IPS DF 19.7 (cell line): ENCODE data around the gene ACTR5.
"Not testable (repeated sequence)": the region's sequence is repeated elsewhere in the genome, so short reads cannot be mapped to it uniquely, and the experiment has no call there.

ENCODE experiments used
- DNase-seq: peaks from one replicate; pipeline ENCODE4 v3.0.0-alpha.2; 2013; ENCODE audit warnings: low read depth, low spot score

ACTR5 gene

DNA sequence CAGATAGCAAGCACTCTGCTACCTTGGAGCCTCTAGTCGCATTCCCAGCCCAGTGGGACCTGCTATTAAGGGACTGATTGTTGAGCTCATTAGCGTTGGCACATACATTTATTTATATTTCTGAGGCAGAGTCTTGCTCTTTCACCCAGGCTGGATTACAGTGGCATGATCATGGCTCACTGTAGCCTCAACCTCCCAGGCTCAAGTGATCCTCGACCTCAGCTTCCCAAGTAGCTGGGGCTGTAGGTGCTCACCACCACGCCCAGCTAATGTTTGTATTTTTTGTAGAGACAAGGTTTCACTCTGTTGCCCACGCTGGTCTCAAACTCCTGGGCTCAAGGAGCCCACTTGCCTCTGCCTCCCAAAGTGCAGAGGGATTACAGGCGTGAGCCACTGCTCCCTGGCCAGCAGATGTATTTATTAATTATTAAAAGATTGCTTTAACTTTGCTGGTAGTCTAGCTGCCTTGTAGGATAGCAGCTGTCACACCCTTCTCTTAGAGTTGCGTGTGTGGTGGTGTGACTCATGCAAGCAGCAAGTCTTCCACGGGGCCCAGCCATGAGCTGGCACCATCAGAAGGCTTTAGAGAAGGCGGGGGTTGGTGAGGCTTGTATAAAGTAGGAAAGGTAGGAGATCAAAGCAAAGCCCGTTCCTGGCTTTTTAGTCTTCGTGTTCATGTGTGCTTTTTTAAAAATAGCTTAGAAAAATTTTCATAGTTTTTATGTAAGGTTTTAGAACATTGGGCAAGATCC is 16.5 kb downstream of the ACTR5 start:
- no peak for DNase-seq

DNA sequence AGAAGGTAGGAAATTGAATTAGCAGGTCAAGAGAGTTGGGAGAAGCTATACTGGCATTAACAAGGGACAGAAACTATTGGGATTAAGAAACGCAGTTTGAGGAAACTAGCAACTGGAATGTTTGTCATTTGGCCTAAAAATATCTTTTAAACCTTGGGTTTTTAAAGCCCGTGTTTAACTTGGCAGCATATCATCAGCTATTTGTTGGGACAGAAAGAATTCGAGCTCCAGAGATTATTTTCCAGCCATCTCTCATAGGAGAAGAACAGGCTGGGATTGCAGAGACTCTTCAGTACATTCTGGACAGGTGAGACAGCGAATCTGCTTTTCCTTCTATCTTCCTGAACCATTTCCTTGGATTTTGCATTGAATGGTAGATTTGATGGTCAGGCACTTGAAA is 17.8 kb downstream of the ACTR5 start:
- DNase-seq: no peak

DNA sequence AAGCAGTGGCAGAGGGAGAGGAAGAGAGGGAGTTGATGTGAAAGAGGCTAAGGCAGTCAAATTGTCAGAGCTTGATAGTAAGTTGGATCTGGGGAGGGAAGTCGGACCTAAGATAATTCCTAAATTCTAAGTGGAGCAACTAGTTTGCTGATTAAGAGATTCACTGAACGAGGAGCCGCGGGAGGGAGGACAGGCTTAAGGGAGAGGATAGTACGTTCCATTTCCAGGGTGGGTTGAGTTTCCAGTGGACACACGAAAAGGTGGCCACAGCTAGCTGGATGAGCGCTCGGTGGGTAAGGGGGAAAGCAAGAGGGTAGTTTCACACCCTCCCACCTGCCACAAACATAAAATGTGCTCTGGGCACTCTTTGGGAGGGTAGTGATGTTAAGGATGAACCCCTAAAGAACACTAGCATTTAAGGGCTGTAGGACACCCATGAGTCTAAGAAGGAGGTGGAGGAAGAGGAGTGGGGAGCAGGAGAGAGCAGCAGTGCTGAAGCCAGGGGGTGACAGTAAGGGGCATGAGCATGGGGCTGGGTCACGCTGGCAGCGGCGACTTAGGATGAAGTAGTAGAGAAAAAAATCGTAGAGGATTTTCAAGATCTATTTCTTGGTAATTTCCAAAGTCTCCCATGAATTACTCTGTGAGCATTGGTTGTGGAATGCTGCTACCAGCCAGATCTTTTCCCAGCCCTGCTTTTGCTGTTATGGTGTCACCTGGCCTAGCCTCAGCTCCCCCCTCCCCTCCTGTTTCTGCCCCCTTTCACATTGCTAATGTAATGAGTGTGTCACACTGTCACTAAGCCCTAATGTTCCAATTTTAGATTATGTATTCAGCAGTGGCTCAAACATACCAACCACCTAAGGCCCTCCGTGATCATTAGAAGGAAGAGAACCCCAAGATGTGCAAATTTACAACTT is 21.4 kb downstream of the ACTR5 start:
- DNase-seq: no peak

DNA sequence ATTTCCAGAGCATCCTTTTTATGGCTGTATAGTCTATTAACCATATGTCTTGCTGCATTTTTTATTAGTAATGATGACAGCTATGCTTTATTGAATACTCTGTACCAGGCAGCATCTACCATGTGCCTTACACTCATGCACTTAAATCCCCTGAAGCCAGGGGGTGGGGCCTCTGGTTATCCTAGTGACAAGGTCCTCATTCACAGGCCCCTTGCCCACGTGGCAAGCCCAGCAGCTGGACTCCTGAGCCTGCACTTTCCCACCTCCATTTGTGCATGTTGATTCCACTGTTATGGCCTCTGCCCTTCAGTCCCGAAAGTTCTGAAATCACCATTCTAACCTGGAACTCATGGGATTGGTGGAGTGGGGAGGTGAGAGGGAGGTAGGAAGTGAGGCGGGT is 22.3 kb downstream of the ACTR5 start:
- no peak for DNase-seq

DNA sequence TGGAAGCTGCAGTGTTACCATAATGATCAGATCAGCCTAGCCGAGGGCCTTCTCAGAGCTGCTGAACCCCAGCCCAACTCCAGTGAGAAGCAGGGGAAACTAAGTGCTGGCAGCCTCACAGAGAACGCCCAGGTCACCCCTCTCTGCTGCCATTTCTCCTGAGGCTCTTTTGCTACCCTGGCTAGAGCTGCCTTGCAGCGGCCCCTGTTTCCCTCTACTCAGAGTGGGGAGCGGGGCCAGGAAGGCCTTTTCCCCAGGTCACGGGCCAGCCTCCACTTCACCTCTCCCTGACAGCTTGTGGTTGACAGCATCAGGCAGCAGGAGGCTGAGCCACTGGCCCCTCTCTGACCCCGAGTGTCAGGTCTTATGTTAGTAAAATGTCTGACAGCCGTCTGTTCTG is 22.7 kb downstream of the ACTR5 start:
- no peak for DNase-seq

DNA sequence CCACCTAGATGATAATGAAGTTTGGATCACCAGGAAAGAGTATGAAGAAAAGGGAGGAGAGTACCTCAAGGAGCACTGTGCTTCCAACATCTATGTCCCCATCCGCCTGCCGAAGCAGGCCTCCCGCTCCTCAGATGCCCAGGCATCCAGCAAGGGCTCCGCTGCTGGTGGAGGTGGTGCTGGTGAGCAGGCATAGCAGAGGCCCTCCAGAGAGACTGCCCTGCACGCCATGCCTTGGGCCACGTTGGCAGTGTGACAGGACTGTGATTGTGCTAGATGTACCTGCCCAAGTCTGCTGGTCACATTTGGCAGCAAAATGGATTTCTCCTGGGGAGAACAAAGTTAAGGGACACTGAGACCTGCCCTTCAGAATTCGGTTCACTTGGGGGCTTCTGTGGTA is 23.4 kb downstream of the ACTR5 start:
- DNase-seq: no peak

DNA sequence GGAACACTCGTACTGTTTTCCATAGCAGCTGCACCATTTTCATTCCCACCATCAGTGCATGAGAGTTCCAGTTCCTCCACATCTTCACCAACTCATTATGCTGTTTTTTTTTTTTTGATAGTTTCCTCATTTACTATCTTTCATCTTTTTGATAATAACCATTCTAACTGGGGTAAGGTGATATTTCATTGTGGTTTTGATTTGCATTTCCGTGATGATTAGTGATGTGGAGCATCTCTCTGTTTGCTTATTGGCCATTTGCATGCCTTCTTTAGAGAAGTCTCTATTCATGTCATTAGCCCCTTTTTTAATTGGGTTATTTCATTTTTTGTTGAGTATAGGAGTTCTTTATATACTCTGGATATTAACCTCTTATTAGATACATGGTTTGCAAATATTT is 25.9 kb downstream of the ACTR5 start:
- no peak for DNase-seq

DNA sequence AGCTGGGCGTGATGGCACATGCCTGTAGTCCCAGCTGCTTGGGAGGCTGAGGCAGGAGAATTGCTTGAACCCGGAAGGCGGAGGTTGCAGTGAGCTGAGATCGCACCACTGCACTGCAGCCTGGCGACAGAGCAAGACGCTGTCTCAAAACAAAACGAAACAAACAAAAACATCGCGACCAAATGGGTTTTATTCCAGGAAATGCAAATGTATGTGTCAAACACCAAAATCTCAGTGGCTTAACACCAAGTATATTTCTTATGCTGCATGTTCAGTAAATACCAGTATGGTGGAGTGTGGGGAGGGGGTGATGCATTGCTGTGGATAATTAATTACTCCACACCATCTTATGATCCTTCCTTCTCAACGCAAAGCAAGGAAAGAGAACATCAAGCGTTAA is 28.1 kb downstream of the ACTR5 start:
- no peak for DNase-seq

DNA sequence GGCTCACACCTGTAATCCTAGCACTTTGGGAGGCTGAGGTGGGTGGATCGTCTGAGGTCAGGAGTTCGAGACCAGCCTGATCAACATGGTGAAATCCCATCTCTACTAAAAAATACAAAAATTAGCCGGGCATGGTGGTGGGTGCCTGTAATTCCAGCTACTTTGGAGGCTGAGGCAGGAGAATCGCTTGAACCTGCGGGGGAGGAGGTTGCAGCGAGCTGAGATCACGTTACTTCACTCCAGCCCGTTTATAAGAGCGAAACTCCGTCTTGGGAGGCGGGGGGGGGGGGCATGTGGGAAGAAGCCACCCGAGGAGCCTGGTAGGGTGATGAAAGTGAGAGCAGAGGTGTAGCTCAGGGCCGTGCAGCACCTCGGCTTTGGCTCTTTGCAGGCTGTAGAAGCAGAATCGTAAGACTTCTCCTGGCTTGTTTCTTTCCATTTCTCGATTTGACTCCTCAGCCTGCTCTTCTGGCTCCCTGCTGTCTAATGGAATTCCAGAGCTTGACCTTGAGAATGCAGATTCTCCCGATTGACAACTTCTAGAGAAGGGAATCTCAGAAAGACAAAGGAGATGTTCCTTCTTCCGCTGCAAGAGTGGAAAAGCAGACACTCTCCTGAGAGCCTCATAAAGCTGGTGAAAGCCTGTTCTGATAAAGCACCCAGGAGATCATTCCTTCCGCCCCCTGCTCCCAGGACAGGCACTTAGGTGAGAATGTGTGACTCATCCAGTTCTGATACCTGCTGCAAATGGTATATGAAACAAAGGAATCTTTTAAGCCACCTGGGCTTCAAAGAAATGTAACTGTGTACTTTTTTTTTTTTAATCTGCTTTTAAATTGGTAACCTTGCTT is 31.2 kb downstream of the ACTR5 start:
- DNase-seq: peak; percentile 97

DNA sequence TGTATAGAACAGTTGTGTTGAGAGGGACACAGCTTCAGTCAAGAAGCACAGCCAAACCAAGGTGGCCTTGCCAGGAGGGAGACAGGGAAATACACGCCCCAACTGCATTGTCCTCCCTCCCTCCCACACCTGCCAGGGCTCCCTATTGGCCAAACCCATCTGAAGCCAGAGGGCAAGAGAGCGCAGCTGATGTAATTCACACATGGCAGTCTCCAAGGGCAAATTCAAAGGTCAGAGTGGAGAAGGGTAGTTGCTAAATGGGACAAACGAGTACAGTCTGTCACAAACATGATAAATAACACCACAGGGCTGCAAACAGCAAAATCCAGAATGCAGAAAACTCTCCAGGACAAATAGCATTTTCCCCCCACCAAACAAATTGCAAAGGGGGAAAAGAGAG is 34.0 kb downstream of the ACTR5 start:
- DNase-seq: no peak

DNA sequence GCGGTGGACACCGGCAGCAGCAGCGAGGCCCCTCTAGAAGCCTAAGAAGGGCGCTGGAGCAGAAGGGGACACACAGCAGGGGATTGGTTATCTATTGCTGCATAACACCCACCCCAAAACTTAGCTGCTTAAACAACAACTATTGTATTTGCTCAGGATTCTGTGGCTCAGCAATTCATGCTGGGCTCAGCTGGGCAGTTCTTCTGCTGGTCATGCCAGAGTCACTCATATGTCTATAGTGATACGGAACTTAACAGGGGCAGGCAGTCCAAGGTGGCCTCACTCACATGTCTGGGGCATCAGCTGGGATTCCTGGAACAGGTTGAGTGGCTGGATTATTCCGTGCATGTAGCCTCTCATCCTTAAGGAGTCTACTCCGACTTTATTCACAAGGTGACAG is 39.6 kb downstream of the ACTR5 start:
- no peak for DNase-seq

DNA sequence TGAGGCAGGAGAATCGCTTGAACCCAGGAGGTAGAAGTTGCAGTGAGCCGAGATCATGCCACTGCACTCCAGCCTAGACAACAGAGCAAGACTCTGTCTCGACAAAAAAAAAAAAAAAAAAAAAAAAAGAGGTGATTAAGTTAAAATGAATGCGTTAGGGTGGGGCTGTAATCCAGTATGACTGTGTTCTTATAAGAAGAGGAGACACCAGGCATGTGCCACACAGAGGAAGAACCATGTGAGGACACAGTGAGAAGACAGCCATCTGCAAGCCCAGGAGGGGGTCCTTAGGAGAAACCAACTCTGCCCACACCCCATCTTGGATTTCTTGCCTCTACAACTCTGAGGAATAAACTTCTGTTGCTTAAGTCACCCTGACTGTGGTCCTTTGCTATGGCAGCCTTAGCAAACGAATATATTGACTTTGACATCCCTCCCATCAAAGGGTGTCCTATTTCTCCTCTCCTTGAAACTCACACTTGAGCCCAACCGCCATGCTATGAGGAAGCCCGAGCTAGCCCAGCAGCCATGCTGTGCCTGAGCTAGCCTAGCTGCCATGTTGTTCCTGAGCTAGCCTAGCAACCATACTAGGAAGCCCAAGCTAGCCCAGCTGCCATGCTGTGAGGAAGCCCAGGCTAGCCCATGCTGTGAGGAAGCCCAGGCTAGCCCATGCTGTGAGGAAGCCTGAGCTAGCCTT is 41.4 kb downstream of the ACTR5 start:
- DNase-seq: no peak

DNA sequence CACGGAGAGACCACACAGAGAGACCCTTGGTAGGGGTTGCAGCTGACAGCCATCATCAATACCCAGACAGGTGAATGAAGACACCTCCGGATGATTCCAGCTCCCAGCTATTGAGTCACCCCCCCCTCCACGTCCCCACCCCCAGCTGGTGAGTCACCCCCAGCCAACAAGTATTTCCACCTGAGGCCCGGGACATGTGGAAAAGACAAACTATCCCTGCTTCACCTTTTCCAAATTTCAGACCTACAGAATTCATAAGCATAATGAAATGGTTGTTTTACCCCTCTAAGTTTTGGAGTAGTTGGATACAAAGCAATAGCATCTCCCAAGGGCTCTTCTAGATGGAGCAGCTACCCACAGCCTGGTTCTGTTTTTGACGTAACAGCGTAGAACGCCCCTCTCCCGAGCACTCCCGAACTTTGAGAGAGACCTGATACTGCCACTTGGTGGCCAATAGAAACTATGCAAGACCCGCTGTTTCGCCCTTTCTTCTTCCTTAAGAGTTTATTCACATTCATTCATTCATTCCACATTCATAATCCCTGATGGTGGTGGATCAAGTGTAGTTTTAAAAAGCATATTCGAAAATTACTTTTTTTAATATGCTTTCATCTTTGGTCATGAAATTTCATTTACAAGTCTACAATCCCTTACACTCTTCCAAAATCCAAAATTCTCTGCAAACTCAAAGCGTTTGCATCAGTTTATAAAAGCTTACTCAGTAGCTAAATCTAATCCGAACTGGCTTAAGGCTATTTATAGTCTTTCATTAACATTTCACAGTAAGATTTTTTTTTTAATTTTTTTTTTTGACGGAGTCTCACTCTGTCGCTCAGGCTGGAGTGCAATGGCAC is 42.2 kb downstream of the ACTR5 start:
- peak; percentile 74 for DNase-seq

DNA sequence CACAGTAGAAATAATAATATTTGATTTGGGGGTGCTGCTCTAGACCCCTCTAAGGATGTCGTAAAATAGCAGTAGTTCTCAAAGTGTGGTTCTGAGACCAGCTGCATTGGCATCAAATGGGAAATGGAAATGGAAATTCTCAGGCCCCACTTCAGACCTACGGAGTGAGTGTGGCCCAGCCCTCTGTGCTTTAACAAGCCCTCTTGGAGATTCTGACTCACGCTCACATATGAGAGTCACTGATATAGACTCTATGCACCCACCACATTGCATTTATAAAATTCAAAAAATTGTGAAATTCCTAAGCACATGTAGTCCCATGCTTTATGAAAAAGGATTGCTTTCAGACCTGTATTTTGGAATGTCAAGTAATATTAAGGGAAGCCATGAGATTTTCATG is 43.0 kb downstream of the ACTR5 start:
- no peak for DNase-seq

DNA sequence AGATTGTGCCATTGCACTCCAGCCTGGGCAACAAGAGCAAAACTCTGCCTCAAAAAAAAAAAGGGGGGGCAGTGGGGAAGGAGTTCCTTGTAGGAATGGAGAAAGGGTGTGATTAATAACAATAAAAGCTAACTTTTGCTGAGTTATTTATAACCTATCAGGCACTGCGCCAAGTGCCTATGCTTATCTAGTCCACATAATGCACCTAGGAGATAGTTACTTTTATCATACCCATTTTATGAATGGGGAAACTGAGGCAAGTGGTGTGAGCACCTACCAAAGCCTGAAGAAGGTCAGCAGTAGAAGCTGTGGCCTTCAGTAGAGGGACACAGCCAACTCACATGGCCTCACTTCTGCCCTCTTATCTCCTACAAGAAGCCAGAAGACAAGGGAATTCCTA is 43.7 kb downstream of the ACTR5 start:
- DNase-seq: no peak

DNA sequence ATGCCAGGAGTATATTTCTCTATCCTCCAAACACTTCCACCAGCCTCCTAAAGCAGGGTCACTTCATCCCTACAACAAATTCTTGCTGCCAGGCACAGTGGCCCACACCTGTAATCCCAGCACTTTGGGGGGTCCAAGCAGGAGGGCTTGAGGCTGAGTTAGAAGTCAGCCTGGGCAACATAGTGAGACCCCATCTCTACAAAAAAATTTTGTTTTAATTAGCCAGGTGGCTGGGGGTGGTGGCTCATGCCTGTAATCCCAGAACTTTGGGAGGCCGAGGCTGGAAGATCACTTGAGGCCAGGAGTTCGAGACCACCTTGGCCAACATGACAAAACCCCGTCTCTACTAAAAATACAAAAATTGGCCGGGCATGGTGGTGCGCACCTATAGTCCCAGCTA is 45.8 kb downstream of the ACTR5 start:
- DNase-seq: not testable (repeated sequence)

DNA sequence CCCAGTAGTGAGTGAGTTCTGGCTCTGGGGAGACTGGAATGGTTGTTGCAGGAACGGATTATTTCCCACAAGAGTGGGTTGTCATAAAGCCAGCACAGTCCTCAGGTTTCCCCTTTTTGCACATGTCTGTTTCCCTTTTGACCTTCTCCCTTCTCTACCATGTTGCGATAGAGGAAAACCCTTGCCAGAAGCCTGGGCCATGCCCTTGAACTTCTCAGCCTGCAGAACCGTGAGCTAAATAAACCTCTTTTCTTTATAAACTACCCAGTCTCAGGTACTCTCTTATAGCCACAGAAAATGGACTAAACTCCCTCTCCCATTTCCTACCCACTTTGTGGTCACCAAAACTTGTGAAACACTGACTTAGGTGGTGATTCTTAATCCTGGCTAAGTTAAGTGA is 50.0 kb downstream of the ACTR5 start:
- DNase-seq: no peak

DNA sequence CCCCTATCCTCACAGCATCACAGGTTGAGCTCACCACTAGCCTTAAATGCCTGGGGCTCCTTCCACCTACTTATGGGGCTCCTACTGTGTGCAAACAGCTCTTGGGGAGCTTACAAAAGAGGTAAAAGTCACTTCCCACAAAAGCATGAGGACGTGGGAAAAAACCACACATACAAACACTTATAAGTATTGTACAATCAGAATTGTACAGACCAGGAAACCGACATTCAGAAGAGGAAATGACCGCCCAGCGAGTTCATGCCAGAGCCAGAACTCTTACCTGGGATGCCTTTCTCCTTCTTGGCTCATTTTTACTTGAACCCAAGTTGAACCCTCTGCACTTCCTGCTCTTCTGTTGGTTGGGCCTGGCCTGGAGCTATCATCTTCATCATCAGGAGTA is 50.9 kb downstream of the ACTR5 start:
- no peak for DNase-seq

DNA sequence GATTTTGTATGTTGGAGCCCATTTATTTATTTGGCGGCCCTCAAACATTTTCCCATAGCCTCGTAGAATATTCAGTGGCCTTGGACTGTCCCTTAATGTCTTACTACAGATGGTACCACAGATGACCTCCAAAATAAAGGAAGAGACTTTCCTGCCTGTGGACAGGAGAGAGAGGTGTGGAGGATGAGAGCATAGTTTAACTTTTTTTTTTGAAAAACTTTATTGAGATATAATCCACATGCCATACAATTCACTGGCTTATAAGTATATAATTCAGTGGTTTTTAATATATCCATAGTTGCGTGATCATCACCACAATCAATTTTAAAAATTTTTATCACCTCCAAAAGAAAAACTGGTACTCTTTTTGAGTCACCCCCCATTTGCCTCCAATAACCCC is 52.6 kb downstream of the ACTR5 start:
- DNase-seq: no peak

DNA sequence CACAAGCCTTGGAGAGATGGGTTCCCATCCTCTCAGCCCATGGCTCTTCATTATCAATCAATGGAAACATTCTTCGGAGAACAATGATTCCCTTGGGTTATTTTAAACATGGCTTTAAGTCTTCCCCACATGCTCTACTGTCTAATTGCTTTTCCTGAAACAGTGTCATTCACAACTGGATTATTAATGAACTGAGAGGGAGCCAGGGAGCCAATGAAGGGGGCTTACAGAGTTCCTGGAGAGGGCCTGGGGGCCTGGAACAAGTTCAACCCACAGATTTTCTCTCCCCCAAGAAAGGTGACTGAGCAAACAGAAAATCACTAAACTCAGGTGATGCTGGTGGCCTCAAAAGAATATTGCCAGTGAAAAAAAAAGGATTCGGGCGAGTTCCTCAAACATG is 56.0 kb downstream of the ACTR5 start:
- no peak for DNase-seq
